ENCODE measurements around the gene SLC27A4. TPM values are rescaled to one million over a fixed set of nuclear protein-coding genes. Genes with fewer than 3 reads are reported as not detected.

Gene SLC27A4
- total RNA-seq, 4 donors from 2014 or later, result 4.6 to 22.7 (median 9.5) TPM

GRCh38 chr9:128296340-128297220 is 43.7 kb upstream of the SLC27A4 start:
- no peaks in the 10 kb centered on the region for H3K4me1 ChIP-seq
- H3K27me3 ChIP-seq, result no peaks in the 10 kb centered on the region
- no peaks in the 10 kb centered on the region for H3K9me3 ChIP-seq
- no peak for DNase-seq
- no peak overlapping the region for H3K4me3 ChIP-seq
- no peak overlapping the region for H3K27ac ChIP-seq
- TF ChIP-seq POLR2A (IDR thresholded peaks at IDR 0.05), result no peak
- no peak for TF ChIP-seq CTCF (IDR thresholded peaks at IDR 0.05)
- intact Hi-C loops (cut with DNase I; ENCODE audit: low total_unique reads), result no loop called here
- H3K36me3 ChIP-seq, result no peaks in the 10 kb centered on the region

GRCh38 chr9:128297221-128297773 is 43.0 kb upstream of the SLC27A4 start:
- Histone ChIP-seq H3K9me3 (no peaks in the 10 kb centered on the region), H3K4me1 (no peaks in the 10 kb centered on the region), H3K27me3 (no peaks in the 10 kb centered on the region), H3K4me3 (no peak overlapping the region), H3K27ac (no peak overlapping the region), H3K36me3 (no peaks in the 10 kb centered on the region)
- intact Hi-C loops (cut with DNase I; ENCODE audit: low total_unique reads), result no loop called here
- TF ChIP-seq CTCF (IDR thresholded peaks at IDR 0.05) (no peak), POLR2A (IDR thresholded peaks at IDR 0.05) (no peak)
- DNase-seq, result no peak

- no peaks in the 10 kb centered on the region for H3K9me3 ChIP-seq
- H3K27me3 ChIP-seq, result no peaks in the 10 kb centered on the region
- H3K36me3 ChIP-seq, result no peaks in the 10 kb centered on the region
- H3K4me3 ChIP-seq, result no peak overlapping the region
- intact Hi-C loops (cut with DNase I; ENCODE audit: low total_unique reads), result no loop called here
- H3K27ac ChIP-seq, result no peak overlapping the region
- TF ChIP-seq CTCF (IDR thresholded peaks at IDR 0.05) (no peak), POLR2A (IDR thresholded peaks at IDR 0.05) (no peak)
- no peaks in the 10 kb centered on the region for H3K4me1 ChIP-seq
- no peak for DNase-seq
These were observed 41.5 kb upstream of the SLC27A4 start for GRCh38 chr9:128298535-128299482.

GRCh38 chr9:128304136-128304970 is 36.0 kb upstream of the SLC27A4 start:
- no peak overlapping the region for H3K27ac ChIP-seq
- no peaks in the 10 kb centered on the region for H3K27me3 ChIP-seq
- no peaks in the 10 kb centered on the region for H3K4me1 ChIP-seq
- no peaks in the 10 kb centered on the region for H3K36me3 ChIP-seq
- no peaks in the 10 kb centered on the region for H3K9me3 ChIP-seq
- TF ChIP-seq CTCF (IDR thresholded peaks at IDR 0.05) (no peak), POLR2A (IDR thresholded peaks at IDR 0.05) (no peak)
- intact Hi-C loops (cut with DNase I; ENCODE audit: low total_unique reads), result no loop called here
- no peak overlapping the region for H3K4me3 ChIP-seq
- no peak for DNase-seq

Data from uterus (tissue), 4 donors.